HG03025 (cell line): ENCODE data around the gene CNNM1.

Source experiments
- ATAC-seq: cut with Tn5 transposase; IDR thresholded peaks from one replicate; pipeline ENCODE4 v1.9.1; 2021; ENCODE audit warnings: mild to moderate bottlenecking, moderate library complexity; ENCODE audit not compliant: unreplicated experiment, low FRiP score

Gene CNNM1

DNA sequence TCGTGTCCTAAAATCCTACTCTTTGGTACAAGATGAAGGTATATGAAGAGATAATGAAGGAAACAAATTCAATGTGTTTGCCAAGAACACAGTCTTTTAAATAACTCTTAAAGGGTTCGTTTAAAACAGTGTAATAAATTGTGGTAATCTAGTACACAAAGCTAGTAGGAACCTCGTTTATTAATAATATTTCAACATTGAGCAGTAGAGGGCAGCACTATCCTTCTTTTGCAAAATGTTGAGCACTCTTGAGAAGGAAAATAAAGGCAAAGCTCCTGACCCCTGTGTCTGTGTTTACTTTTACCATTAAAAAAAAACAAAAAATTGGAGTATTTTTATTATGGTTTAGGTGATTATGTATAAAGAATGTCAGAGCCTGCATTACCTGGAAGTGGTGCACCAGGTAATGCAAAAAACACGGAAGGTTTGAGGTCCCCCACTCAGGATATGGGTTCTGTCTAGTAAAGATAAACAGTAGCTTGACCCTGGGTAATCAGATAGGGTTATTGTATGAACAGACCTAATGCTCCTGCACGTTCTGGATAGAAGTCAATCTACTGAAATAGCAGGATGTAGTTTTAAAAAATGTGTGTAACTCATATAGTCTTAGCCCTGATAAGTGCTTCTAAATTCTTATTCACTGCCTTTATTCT lies 107.0 kb downstream of the CNNM1 start:
- ATAC-seq, result no peak

DNA sequence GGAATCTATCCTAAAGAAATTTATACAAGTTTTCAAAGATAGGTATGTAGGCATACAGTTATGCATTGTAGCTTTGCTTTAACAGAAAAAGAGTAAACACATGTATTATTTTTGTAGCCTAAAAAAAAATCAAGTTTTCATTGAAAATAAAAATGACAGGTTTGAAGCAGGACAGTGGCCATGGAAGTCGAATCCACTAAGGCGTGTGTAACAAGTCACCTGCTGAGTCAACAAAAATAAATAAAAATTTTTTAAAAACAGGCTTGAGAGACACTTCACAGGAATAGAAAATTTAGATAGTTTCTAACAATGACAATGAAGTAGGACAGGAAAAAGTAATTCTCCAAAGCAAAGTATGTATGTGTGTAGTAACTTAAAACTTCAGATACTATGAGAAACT lies 109.7 kb downstream of the CNNM1 start:
- no peak for ATAC-seq

DNA sequence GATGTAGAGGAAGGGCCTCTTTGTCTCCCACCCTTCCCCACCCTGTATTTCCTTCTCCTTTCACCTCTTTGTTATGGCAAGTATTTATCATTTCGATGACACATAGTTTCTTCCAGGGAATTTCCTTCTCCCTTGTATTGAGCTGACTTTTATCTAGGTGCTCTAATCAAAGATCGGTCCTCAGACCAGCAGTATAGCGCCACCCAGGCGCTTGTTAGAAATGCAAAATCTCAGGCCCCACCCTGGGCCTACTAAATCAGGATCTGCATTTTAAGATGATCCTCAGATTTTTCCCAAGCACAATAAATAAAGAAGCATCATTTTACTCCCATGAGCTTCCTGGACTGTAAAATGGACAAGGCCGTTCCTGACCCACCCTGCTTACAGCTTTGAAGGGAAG lies 113.2 kb downstream of the CNNM1 start:
- no peak for ATAC-seq

DNA sequence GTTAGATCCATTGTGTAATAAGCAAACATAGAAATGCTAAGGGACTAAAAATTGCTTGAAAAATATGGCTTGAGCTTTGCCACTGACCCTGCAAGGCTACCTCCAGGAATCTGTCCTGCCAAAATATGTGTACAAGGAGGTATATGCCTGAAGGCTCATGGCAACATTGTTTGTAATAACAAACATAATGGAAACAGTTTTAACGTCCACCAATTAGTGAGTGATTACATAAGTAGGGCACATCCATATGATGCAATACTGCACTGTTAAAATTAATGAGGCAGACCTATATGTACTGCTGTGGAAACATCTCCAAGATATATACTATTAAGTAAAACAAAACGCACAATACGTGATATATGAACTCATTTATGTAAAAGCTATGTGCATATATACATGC lies 114.3 kb downstream of the CNNM1 start:
- ATAC-seq, result no peak
